ENCODE measurements around the gene DLX1. TPM values are rescaled to one million over a fixed set of nuclear protein-coding genes. Genes with fewer than 3 reads are reported as not detected.

DLX1 gene
- total RNA-seq, 6 experiments from 2014 or later = 8.2 to 13.9 (median 9.2) TPM

DNA sequence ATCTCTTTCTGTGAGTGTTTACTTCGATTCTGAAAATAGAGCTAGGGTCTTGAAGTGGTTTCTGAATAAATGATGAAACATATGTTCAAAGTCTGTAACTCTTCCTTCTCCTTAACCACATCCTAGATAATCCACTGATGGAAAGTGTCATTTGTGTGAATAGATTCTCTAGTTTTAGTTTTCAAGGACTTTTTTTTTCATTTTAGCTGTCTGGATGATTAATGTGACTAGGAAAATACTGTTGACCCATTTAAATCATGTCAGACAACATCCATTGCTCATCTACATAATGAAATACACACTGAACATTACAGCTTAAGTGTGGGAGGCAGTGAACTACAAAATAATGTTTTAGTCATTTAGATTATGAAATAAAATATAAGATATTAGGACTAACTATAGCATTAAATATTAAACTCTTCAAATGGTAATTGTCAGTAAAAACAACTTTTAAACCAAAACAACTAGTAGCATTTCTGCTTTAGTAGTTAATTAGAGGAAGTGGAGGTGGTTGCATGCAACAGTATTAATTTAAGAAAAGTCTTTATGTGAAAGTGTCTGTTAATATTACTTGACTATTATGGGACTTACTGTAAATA, 39.1 kb upstream of the DLX1 start:
- Mint-ChIP-seq H3K27ac (no peak overlapping the region), H3K9me3 (no peaks in the 10 kb centered on the region), H3K36me3 (ENCODE audit: low read depth) (no peaks in the 10 kb centered on the region), H3K4me3 (no peak overlapping the region), H3K4me1 (ENCODE audit: low read depth) (0 out of 2 replicates have a peak, but pooled peaks cover 4% of the 10 kb centered on the region), H3K27me3 (ENCODE audit: insufficient read depth) (no peaks in the 10 kb centered on the region)
- no peak for TF ChIP-seq CTCF (IDR thresholded peaks at IDR 0.05)
- no peak for DNase-seq

DNA sequence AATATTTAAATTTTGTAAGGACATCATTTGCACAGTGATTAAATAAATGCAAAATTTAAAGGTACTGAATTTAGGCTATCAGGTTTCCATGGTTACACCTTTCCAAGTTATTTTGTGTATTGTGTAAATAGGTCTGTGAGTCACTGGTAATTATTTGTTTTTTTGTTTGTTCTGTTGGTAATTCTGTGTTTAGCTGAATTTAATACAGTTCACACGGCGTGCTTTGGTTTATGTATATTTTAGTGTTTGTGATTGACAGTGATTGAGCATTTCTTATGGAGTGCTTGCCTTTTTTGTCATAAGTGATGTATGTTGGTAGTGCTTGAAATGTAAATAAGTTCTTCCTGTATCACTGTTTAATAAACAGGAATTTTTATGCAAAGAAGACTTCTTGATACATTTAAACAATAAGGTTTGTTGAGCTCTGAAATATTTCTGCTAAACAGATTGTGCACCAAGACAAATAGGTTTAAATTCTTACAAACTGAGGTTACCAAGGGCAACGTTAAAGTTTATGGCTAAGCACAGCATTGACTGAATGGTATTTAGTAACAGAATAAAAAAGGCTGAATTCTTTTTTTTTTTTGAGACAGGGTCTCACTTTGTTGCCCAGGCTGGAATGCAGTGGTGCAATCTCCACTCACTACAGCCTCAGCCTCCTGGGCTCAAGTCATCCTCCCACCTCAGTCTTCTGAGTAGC, 38.3 kb upstream of the DLX1 start:
- H3K9me3 Mint-ChIP-seq = no peaks in the 10 kb centered on the region
- no peak for TF ChIP-seq CTCF (IDR thresholded peaks at IDR 0.05)
- H3K27me3 Mint-ChIP-seq (ENCODE audit: insufficient read depth) = no peaks in the 10 kb centered on the region
- H3K4me1 Mint-ChIP-seq (ENCODE audit: low read depth) = peaks cover 6% of the 10 kb centered on the region
- DNase-seq = no peak
- no peak overlapping the region for H3K4me3 Mint-ChIP-seq
- H3K27ac Mint-ChIP-seq = no peak overlapping the region; the same call in 1 of the 2 replicates
- no peaks in the 10 kb centered on the region for H3K36me3 Mint-ChIP-seq (ENCODE audit: low read depth)

GRCh38 chr2:172047566-172048507, 37.5 kb upstream of the DLX1 start:
- no peak for DNase-seq
- Mint-ChIP-seq H3K9me3 (no peaks in the 10 kb centered on the region), H3K4me3 (no peak overlapping the region), H3K36me3 (ENCODE audit: low read depth) (no peaks in the 10 kb centered on the region), H3K27ac (no peak overlapping the region), H3K4me1 (ENCODE audit: low read depth) (peaks cover 15% of the 10 kb centered on the region), H3K27me3 (ENCODE audit: insufficient read depth) (no peaks in the 10 kb centered on the region)
- TF ChIP-seq CTCF (IDR thresholded peaks at IDR 0.05) = no peak

GRCh38 chr2:172048508-172049503, 36.5 kb upstream of the DLX1 start:
- H3K27me3 Mint-ChIP-seq (ENCODE audit: insufficient read depth) = no peaks in the 10 kb centered on the region
- H3K4me3 Mint-ChIP-seq = no peak overlapping the region
- no peaks in the 10 kb centered on the region for H3K36me3 Mint-ChIP-seq (ENCODE audit: low read depth)
- TF ChIP-seq CTCF (IDR thresholded peaks at IDR 0.05) = no peak
- no peaks in the 10 kb centered on the region for H3K9me3 Mint-ChIP-seq
- peaks cover 16% of the 10 kb centered on the region for H3K4me1 Mint-ChIP-seq (ENCODE audit: low read depth)
- no peak overlapping the region for H3K27ac Mint-ChIP-seq
- no peak for DNase-seq
